Thoracic aorta (tissue), 2 donors: ENCODE measurements around the gene TEPSIN. TPM values are rescaled to one million over a fixed set of nuclear protein-coding genes. Genes with fewer than 3 reads are reported as not detected.

Experiments
- ATAC-seq: fragments of 150-250 bp; one replicate; pipeline ENCODE4 v1.8.0; 2017; ENCODE audit warnings: low read depth; ENCODE audit not compliant: insufficient number of reproducible peaks, low FRiP score
- DNase-seq: peaks from one replicate; pipeline ENCODE4 v3.0.0-alpha.2; 2020; ENCODE audit warnings: low spot score
- H3K27ac ChIP-seq, 2 donors: fragments of 200-600 bp; sonication (generic); 1 replicate in 1 of 2; 2 replicates in 1 of 2; pipeline ENCODE4 v1.5.1; 2016; ENCODE audit warnings: mild to moderate bottlenecking in 2 of 2, moderate library complexity in 2 of 2
- H3K27me3 ChIP-seq: fragments of 200-600 bp; sonication (generic); replicated peaks from 2 replicates; pipeline ENCODE4 v1.6.0; 2016; ENCODE audit warnings: mild to moderate bottlenecking; ENCODE audit not compliant: insufficient read depth
- H3K36me3 ChIP-seq: fragments of 200-600 bp; sonication (generic); one replicate; pipeline ENCODE4 v1.5.1; 2016
- H3K4me1 ChIP-seq, 2 donors: fragments of 200-600 bp; sonication (generic); 1 replicate in 1 of 2; 2 replicates in 1 of 2; pipeline versions ENCODE4 v1.5.1 to v1.6.0; 2016; ENCODE audit warnings: low read depth in 2 of 2, mild to moderate bottlenecking in 1 of 2; ENCODE audit not compliant: control insufficient read depth in 1 of 2
- H3K4me3 ChIP-seq: fragments of 200-600 bp; sonication (generic); 2 replicates; pipeline ENCODE4 v1.5.1; 2016; ENCODE audit warnings: mild to moderate bottlenecking
- H3K9me3 ChIP-seq: fragments of 200-600 bp; sonication (generic); 2 replicates; pipeline ENCODE4 v1.5.1; 2016
- CTCF ChIP-seq: fragments of 200-600 bp; sonication (generic); IDR thresholded peaks from one replicate; pipeline ENCODE4 v1.5.1; 2019; ENCODE audit warnings: antibody characterized with exemption
- total RNA-seq, 2 donors: library from RNA; depleted of rRNA; stranded (reverse); fragments of >200 nt; gene quantifications; one replicate each; pipeline versions ENCODE4 v1.1.0 to v1.2.3, GENCODE V29; 2016

The TEPSIN gene
- total RNA-seq, 2 donors from 2014 or later, result 52.4 to 70.8 TPM

GRCh38 chr17:81219476-81220180, 19.2 kb downstream of the TEPSIN start:
- H3K4me1 ChIP-seq, result peaks cover 10 to 15% of the 10 kb centered on the region in 2 donors
- H3K4me3 ChIP-seq, result no peak overlapping the region
- no peaks in the 10 kb centered on the region for H3K36me3 ChIP-seq
- no peak overlapping the region for H3K27ac ChIP-seq
- no peak for TF ChIP-seq CTCF
- H3K9me3 ChIP-seq, result no peaks in the 10 kb centered on the region
- DNase-seq (no peak), ATAC-seq (no peak)
- H3K27me3 ChIP-seq, result no peaks in the 10 kb centered on the region

DNA sequence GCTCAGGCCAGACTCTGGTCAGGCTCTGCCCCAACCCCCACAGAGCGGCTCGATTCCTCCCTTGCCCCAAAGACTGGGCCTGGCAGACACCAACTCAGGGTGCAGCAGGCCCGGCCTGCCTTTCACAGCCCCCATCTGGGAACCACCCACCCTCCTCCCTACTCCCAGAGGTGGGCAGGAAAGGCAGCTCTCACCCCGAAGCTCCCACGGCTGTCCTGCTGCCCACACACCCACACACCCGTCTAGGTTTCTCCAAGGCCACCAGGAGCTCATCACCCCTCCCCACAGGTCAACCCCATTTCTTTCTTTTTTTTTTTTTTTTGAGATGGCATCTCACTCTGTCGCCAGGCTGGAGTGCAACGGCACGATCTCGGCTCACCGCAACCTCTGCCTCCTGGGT, 19.9 kb downstream of the TEPSIN start:
- DNase-seq, result no peak
- no peaks in the 10 kb centered on the region for H3K36me3 ChIP-seq
- TF ChIP-seq CTCF, result no peak
- H3K4me3 ChIP-seq, result no peak overlapping the region
- ATAC-seq, result no peak
- no peak overlapping the region for H3K27ac ChIP-seq
- H3K9me3 ChIP-seq, result no peaks in the 10 kb centered on the region
- peaks cover 10 to 15% of the 10 kb centered on the region in 2 donors for H3K4me1 ChIP-seq
- no peaks in the 10 kb centered on the region for H3K27me3 ChIP-seq

DNA sequence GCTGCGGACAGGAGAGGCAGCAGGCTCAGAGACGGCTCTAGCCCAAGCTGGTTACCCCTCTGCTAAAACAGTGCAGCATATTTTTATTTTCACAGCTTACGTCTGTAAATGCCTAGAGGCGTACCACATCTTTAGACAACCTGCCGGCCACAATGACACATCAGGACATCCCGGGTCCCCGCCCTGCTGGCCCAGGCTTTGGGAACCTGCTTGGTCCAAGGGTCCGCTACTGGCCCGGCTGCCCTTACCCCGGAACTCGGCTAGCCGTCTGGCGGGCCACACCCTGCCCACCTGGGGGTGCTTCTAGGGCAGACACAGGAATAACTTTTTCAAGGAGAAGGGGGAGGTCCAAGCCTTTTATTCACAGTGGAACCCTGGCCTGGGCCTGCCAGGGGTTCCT, 20.4 kb downstream of the TEPSIN start:
- DNase-seq (no peak), ATAC-seq (no peak)
- Histone ChIP-seq H3K27me3 (no peaks in the 10 kb centered on the region), H3K27ac (no peak overlapping the region), H3K36me3 (no peaks in the 10 kb centered on the region), H3K4me1 (peaks cover 10 to 15% of the 10 kb centered on the region in 2 donors), H3K4me3 (no peak overlapping the region), H3K9me3 (no peaks in the 10 kb centered on the region)
- no peak for TF ChIP-seq CTCF

DNA sequence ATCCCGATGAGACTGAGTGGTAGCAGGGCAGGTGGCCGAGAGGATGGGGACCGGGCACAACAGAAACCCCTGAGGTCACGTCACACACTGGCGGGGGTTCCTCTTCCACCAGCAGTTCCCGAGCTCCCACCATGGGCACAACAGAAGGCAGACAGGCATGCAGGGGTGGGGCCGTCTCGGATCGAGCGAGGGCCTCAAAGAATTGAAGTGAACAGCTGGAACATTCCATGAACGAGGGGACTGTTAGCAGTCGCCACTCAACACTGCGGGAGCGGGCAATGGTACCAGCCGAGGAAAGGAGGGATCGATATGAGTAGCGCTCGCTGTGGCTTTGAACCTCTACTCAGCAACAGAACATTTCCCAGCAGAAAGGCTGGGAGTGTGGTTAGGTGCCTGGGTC, 21.4 kb downstream of the TEPSIN start:
- Histone ChIP-seq H3K36me3 (no peaks in the 10 kb centered on the region), H3K27ac (no peak overlapping the region), H3K9me3 (no peaks in the 10 kb centered on the region), H3K4me3 (no peak overlapping the region), H3K27me3 (no peaks in the 10 kb centered on the region), H3K4me1 (peaks cover 10 to 13% of the 10 kb centered on the region in 2 donors)
- no peak for DNase-seq
- TF ChIP-seq CTCF, result no peak
- ATAC-seq, result no peak

DNA sequence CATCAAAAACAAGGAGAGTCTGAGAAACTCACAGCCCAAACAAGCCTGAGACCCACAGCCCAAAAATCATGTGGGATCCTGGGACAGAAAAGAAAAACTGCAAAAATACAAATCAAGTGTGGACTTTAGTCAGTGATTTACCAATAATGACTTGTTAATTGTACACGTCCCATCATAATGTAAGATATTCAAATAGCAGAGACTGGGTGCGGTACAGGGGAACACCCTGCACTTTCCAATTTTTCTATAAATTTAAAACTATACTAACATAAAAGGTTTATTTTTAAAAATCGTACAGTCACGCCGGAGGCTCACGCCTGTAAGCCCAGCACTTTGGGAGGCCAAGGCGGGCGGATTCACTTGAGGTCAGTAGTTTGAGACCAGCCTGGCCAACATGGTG, 24.9 kb downstream of the TEPSIN start:
- Histone ChIP-seq H3K36me3 (no peaks in the 10 kb centered on the region), H3K9me3 (no peaks in the 10 kb centered on the region), H3K27me3 (no peaks in the 10 kb centered on the region), H3K27ac (no peak overlapping the region), H3K4me3 (no peak overlapping the region), H3K4me1 (peaks cover 0 to 16% of the 10 kb centered on the region in 2 donors)
- DNase-seq (no peak), ATAC-seq (no peak)
- TF ChIP-seq CTCF, result no peak
